Adrenal gland (tissue), 5 donors: ENCODE results near the gene PDCD1LG2.

ENCODE experiments used
- CTCF ChIP-seq, 6 experiments: fragments of 450-650 bp in 4 of 6; fragments of 200-600 bp in 2 of 6; sonication (generic) in 1 of 6; IDR thresholded peaks; 1 replicate in 5 of 6; 2 replicates in 1 of 6; pipeline versions ENCODE4 v1.5.1 to v1.8.0; 2016 to 2021; ENCODE audit warnings: antibody characterized with exemption in 6 of 6, mild to moderate bottlenecking in 2 of 6, moderate library complexity in 1 of 6
- POLR2A ChIP-seq, 2 donors: fragments of 450-650 bp; IDR thresholded peaks; one replicate each; pipeline ENCODE4 v1.6.1; 2017; ENCODE audit warnings: antibody characterized with exemption in 2 of 2, mild to moderate bottlenecking in 2 of 2, moderate library complexity in 1 of 2
- donor health status: DM: no; HTN: no; CAD: no.

DNA sequence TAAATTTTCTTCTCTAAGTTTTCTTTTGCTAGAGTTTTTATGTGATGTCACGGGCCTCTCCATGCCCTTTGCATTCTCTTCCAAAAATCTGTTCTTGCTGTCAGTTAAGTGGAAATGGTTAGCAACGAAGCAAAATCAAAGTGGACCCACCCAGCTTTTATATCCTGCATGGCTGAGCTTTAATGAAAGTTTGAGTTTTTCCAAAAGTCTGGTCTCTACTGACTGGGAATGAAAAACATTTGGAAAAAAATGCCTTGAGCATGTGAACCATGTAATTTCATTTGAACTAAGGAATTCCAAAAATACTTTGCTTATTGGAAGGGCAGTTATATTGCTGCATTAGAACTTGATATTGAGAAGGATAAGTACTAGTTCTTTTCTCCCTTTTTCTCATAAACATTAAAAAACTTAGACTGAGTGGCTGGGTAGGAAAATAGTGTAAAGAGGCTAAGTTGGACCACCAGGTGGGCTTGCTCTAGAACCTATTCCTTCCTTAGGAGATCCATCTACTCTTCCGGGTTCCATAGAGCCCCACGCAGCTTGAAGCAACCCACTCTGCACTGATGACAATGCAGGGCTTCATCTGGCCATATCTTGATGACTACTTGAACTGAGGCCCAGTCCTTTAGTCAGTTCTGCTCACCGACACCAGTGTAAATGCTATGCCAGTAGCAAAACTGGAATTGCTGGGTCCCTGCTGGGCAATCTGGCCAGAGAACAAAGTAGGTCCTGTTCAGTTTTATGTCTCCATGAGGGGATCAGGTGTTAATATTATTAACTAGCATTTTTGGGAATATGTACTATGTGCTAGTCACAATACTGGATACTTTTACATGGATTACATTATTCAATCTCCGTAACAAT, 101.2 kb downstream of the PDCD1LG2 start:
- TF ChIP-seq CTCF (IDR thresholded peaks at IDR 0.05) (no peak), POLR2A (IDR thresholded peaks at IDR 0.05) (no peak)
